CD4-positive, alpha-beta T cell treated with Interleukin-21 for 1 hour (primary cell): ENCODE results near the gene KIR2DL3.
"Not testable (repeated sequence)": the region's sequence is repeated elsewhere in the genome, so short reads cannot be mapped to it uniquely, and the experiment has no call there.

Experiments
- DNase-seq: peaks from one replicate; pipeline ENCODE4 v3.0.0-alpha.2; 2020

KIR2DL3 gene

GRCh38 chr19:54738306-54738705, at the start of gene KIR2DL3:
Gene KIR2DL3 (plus strand): TSS chr19:54738513. CDS start chr19:54738546, 33 bp downstream.
- not testable (repeated sequence) for DNase-seq

- DNase-seq: no peak
These were observed 46.6 kb upstream of the KIR2DL3 start for GRCh38 chr19:54691582-54692297.

GRCh38 chr19:54692298-54692615, 46.1 kb upstream of the KIR2DL3 start:
- no peak for DNase-seq

GRCh38 chr19:54694648-54695047, 43.7 kb upstream of the KIR2DL3 start:
- no peak for DNase-seq

- no peak for DNase-seq
These were observed 42.2 kb upstream of the KIR2DL3 start for GRCh38 chr19:54696117-54696548.

- DNase-seq: no peak
These were observed 41.5 kb upstream of the KIR2DL3 start for GRCh38 chr19:54696766-54697165.

GRCh38 chr19:54697716-54698115, 40.6 kb upstream of the KIR2DL3 start:
- not testable (repeated sequence) for DNase-seq

GRCh38 chr19:54704928-54705327, 33.4 kb upstream of the KIR2DL3 start:
- DNase-seq: no peak

- peak; percentile 13 for DNase-seq
These were observed 30.4 kb upstream of the KIR2DL3 start for GRCh38 chr19:54707962-54708361.

GRCh38 chr19:54708781-54709180, 29.5 kb upstream of the KIR2DL3 start:
- no peak for DNase-seq

- DNase-seq: no peak
These were observed 28.9 kb upstream of the KIR2DL3 start for GRCh38 chr19:54709212-54709948.

GRCh38 chr19:54709956-54710355, 28.4 kb upstream of the KIR2DL3 start:
- not testable (repeated sequence) for DNase-seq

GRCh38 chr19:54724142-54724541, 14.2 kb upstream of the KIR2DL3 start, which contains the start of gene KIR3DL3:
Gene KIR3DL3 (plus strand): TSS chr19:54724442. CDS start chr19:54724497, 55 bp downstream.
- DNase-seq: no peak

- DNase-seq: no peak
These were observed 13.7 kb upstream of the KIR2DL3 start for GRCh38 chr19:54724644-54725043.

GRCh38 chr19:54725321-54725720, 13.0 kb upstream of the KIR2DL3 start:
- no peak for DNase-seq

- DNase-seq: no peak
These were observed 10.8 kb upstream of the KIR2DL3 start for GRCh38 chr19:54727562-54727961.

- DNase-seq: no peak
These were observed 10.1 kb upstream of the KIR2DL3 start for GRCh38 chr19:54728167-54728566.

GRCh38 chr19:54729416-54730188, 8.7 kb upstream of the KIR2DL3 start:
- no peak for DNase-seq

- DNase-seq: no peak
These were observed 7.1 kb upstream of the KIR2DL3 start for GRCh38 chr19:54731191-54731590.

- DNase-seq: no peak
These were observed 402 bp downstream of the KIR2DL3 start for GRCh38 chr19:54738715-54739114.

- no peak for DNase-seq
These were observed 1.5 kb downstream of the KIR2DL3 start for GRCh38 chr19:54739587-54740497.

GRCh38 chr19:54741950-54742349, 3.6 kb downstream of the KIR2DL3 start:
- not testable (repeated sequence) for DNase-seq
